A549 (cell line): ENCODE measurements around the gene TMSB4X.
A peak's percentile ranks its signal among the peaks of the same experiment; 100 is the strongest.

Experiments
- CTCF ChIP-seq: fragments of >200 bp; sonication (Bioruptor Twin); formaldehyde crosslinking; IDR thresholded peaks from 3 replicates; pipeline ENCODE4 v1.5.1; 2016
- FOXS1 ChIP-seq: fragments of 250-450 bp; sonication (Bioruptor Pico); IDR thresholded peaks from 2 replicates; pipeline ENCODE4 v1.5.0; 2020; ENCODE audit warnings: mild to moderate bottlenecking, moderate library complexity
- SMC3 ChIP-seq: fragments of >200 bp; sonication (Bioruptor Twin); formaldehyde crosslinking; IDR thresholded peaks from 3 replicates; pipeline ENCODE4 v1.6.1; 2018; ENCODE audit warnings: inconsistent platforms

DNA sequence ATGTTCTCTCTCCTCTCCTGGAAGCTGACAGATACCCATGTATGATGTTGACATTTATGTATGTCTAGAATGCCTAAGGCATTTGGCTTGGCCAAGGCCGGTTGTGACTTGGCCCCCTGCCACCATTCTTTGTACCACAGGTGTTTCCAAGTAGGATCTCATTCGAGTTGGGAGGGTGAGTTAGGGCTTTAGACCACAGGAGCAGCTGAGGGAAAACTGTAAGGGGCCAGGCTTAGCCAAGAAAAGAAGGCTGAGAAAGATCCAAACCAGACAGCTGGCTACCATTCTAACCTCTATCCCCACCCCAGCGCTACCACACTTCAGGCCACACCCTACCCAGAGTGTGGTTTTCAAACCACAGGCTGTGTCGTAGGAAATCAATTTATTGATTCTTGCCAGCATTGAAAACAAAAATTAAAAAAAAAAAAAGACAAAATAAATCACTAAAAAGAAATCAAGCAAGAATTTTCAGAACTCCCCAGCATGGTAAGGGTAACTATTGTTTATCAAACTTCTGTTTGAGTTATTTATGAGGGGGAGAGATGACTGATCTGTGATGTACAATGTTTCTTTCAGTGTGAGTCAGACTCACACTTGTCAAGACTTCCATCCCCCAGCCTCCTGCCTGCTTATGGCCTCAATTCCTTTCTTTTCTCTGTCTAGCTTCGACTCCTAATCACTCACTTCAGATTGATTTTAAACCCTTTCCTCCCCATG, 9.9 kb downstream of the TMSB4X start:
- no peak for TF ChIP-seq CTCF
- 0 out of 3 replicates have a peak, but pooled peaks have one; percentile 21 for TF ChIP-seq SMC3
- no peak for TF ChIP-seq FOXS1 (CRISPR knock-in tag)
